ENCODE measurements around the gene PAQR5.
"Not testable (repeated sequence)": the region's sequence is repeated elsewhere in the genome, so short reads cannot be mapped to it uniquely, and the experiment has no call there.

Gene PAQR5

DNA sequence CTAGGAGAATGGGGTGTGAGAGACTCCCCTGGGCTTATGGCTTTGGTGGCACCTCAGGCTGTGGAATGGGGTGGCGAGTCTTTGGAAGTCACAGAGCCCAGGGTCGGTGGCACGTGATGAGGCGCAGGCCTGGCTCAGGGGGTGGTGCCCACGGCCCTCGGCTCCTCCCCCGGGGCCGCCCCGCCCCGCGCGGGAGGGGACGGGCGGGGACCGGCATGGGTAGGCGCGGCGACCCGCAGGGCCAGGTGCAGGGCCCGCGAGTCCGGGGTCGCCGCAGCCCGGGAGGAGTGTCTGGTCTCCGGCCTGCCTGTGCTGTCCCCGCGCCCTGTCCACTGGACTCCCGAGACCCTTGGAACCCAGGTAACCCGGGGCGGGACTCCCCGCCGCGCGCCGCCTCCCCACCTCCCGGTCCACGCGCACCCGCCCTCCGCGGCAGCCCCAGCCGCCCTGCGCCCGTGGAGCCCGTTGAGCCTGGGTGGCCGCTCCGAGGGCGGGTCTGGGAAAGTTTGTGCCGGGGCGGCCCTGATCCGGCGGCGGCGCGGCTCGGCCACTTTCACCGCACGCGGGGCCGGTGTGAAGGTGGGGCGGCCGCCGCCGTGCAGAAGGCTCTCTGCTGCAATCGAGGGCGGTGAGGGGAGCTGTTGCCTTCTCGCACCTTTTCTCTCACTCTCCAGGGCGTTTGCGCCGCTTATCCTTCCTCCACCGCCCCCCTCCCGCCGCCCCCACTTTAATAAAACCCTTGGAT is at the start of gene PAQR5:
PAQR5 (plus strand) TSS at position 216 of the 745 bp plus-strand sequence. CDS start 61,169 bp downstream, outside the sequence.
- no peak for DNase-seq (ENCODE audit: low read depth, low spot score)

DNA sequence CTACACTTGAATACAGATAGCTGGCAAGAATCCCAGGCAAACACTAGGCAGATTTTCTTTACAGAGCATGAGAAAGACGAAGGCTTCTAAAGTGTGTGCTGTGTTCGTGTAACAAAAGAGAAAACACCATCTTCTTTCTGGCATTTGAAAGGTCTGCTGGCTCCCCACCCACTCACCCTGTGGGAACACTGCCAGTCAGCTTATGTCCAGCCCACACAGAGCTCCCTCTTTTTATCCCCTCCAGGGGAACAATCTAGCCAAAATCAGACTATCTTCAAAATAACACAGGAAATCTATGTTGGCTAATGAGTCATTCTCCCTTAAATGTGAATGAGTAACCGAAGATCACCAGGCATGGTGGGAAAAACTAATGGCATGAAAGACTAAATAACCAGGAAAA is 45.6 kb upstream of the PAQR5 start:
- no peak for DNase-seq (ENCODE audit: low read depth, low spot score)

- DNase-seq (ENCODE audit: low read depth, low spot score) = no peak
Measured at GRCh38 chr15:69265347-69265955, 33.3 kb upstream of the PAQR5 start.

- no peak for DNase-seq (ENCODE audit: low read depth, low spot score)
Measured at GRCh38 chr15:69271217-69271616, 27.5 kb upstream of the PAQR5 start.

DNA sequence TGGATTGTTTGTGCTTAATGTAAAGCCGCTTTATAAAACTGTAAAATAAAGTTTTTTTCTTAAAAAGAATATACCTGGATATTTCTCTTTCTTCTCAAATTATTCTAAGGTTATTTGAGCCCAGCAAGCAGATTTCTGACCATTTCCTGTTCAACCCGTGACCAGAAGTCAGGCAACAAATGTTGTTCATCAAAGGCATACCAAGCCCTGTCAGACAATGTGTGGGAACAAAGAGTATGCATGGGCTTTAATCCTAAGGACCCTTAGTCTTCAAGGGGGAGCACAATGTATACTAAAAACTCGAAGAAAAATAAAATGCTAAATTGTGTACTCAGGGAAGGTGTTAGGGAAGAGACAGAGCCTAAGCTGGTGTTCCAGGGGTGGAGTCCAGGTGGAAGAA is 26.6 kb upstream of the PAQR5 start:
- DNase-seq (ENCODE audit: low read depth, low spot score) = no peak

GRCh38 chr15:69272891-69273290 is 25.8 kb upstream of the PAQR5 start:
- no peak for DNase-seq (ENCODE audit: low read depth, low spot score)

DNA sequence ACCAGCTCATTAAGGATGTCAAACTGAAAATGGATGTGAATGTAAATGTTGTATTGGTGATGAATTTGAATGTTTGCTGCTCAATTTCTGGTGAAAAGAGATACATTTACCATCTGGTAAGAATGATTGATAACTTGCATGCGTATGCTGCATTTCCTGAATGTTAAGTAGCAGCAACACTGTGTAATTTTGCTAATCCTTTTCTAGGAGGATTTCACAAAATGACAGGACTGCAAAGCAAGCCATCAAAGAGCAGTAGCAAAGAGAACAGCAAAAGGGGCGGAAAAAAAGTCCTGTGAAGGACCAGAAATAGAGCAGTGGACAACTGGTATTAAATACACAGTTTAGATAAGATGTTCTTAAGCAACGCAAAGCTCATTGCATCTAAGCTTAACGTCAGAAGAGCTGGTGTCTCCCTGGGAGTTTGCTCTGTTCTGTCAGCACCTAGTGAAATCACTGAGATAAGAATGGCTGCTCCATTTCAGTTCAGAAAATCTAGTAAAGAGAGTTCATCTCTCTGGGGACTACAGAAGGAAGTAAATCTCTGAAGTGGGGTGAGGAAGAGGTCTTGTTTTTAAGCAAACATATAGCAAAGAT is 23.5 kb upstream of the PAQR5 start:
- no peak for DNase-seq (ENCODE audit: low read depth, low spot score)

GRCh38 chr15:69275933-69276560 is 22.7 kb upstream of the PAQR5 start:
- no peak for DNase-seq (ENCODE audit: low read depth, low spot score)

DNA sequence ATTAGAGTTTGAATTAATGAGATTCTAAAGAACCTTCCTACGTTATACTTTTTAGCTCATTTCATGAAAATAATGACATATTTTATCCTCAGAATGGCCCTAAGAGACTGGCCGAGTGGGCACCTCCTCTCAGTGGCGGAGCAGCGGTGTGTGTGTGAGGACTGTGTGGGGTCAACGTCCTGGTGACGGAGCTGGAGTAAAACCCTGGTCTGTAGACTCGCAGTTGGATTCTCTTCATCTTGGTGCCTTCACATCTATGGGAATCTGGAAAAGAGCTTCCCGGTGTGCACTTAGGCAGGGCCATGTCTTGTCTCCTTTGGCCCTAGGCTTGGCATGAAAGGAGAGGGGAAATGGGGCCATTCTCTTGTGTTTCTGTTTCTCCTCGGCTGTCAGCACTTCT is 21.4 kb upstream of the PAQR5 start:
- no peak for DNase-seq (ENCODE audit: low read depth, low spot score)

- DNase-seq (ENCODE audit: low read depth, low spot score) = no peak
Measured at GRCh38 chr15:69279636-69280035, 19.1 kb upstream of the PAQR5 start.

- DNase-seq (ENCODE audit: low read depth, low spot score) = no peak
Measured at GRCh38 chr15:69280783-69281182, 17.9 kb upstream of the PAQR5 start.

GRCh38 chr15:69282104-69282743 is 16.5 kb upstream of the PAQR5 start:
- no peak for DNase-seq (ENCODE audit: low read depth, low spot score)

DNA sequence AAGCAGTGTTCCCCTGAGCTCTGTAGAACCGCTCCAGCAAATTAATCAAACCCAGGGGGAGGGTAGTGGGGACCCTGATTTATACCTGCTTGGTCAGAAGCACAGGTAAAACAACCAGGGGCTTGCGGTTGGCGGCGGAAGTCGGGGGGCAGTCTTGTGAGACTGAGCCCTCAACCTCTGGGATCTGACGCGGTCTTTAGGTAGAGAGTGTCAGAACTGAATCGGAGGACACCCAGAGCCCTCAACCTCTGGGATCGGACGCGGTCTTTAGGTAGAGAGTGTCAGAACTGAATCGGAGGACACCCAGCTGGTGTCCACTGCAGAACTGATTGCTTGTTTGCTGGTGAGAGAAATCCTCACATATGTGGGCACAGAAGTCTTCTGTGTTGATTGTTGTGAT is 12.9 kb upstream of the PAQR5 start:
- DNase-seq (ENCODE audit: low read depth, low spot score) = no peak

DNA sequence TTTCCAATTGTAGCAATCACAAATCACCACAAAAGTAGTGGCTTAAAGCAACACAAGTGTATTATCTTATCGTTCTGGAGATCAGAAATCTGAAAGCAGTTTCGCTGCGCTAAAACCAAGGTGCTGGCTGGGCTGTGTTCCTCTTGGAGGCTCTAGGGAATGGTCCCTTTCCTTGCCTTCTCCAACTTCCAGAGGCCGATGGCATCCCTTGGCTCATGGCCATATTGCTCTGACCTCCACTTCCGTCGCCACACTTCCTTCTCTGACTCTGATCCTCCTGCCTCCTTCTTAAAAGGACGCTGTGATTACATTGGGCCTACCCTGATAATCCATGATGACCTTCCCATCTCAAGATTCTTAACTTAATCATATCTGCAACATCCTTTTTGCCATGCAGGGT is 10.7 kb upstream of the PAQR5 start:
- no peak for DNase-seq (ENCODE audit: low read depth, low spot score)

GRCh38 chr15:69288531-69289341 is 10.0 kb upstream of the PAQR5 start:
- DNase-seq (ENCODE audit: low read depth, low spot score) = no peak

DNA sequence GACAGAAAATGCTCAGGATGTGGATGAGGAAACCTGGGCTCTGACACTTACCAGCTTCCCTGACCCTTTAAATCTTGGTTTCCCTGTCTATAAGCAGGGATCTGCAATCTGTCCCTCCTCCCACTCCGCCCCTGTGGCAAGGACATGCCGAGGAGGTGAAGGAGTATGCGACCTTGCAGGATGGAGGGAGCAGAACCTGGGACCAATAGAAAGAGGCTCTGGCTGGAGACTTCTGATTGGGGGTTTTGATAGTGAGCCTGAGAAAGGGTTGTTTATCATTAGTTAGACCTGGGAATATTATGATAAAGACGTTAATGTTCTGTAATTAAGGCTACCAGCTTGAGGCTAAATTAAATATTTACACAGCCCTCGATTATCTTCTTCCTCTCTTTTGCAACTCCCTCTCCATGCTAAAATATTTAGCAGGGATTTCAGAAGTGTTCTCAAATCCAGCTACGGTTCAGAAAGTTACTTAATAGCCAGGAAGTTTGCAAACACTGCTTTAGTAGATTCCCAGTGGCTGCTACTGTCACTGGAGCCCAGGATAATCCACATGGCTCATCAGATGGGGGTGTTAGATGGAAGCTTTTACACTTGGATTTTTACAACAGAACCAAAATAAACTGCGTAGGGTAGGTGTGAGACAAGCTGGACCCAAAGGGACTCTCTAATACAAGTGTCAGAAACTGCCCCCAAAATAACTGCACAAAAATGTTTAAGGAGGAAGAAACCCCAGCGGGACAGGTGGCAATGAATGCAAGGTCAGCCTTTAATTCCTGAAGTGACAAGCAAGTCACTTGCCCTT is 9.2 kb upstream of the PAQR5 start:
- DNase-seq (ENCODE audit: low read depth, low spot score) = no peak

DNA sequence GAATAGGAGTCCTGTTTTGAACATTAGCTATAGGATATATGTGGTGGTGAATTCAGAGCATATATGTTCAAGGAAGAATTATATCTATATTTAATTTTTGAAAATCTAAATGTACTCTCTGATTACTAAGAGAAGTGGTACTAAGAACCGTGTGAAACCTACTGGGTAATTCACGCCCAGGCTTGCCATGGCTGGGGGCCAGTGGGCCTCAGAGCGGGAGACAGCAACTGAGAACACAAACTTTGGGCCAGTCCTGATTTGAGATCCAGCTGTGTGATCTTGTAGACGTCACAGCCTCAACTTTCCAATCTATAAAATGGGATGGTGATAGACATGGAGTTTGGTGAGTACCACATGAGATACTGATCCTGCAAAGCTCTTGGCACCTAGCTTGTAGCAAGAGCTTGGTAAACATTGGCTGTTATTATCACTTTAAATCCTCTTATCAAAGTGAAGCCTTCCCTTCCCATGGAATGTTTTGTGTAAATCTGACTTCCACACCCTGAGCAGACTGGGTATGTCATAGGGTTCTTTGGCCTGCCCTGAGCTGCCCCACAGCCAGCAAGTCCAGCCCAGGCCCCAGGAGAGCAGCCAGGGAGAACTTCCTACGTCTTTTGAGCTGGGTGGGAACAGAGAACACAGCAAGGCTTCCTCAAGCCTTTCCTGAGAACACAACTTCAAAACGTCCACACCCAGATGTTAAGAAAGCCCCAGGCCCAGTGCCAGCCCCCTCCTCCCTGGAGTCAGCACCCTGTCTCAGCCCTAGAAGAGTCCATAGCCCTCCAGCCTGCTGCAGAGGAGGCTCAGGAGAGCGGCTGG is 8.2 kb upstream of the PAQR5 start:
- no peak for DNase-seq (ENCODE audit: low read depth, low spot score)

DNA sequence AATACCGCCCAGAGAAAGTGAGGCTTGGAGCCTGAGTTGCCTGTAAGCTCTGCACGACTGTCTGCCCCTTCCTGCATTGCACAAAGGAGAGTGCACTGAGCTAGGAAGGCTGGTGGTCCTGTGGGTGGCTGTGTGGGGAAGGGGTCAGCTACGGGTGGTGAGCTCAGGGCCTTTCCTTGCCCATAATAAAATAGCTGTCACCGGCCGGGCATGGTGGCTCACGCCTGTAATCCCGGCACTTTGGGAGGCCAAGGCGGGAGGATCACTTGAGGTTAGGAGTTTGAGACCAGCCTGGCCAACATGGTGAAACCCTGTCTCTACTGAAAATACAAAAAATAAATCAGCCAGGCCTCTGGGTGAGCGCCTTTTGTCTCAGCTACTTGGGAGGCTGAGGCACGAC is 7.1 kb upstream of the PAQR5 start:
- DNase-seq (ENCODE audit: low read depth, low spot score) = not testable (repeated sequence)

- DNase-seq (ENCODE audit: low read depth, low spot score) = no peak
Measured at GRCh38 chr15:69292826-69293420, 5.8 kb upstream of the PAQR5 start.

Measured in activated CD4-positive, CD25-positive, alpha-beta regulatory T cell treated with anti-CD3 and anti-CD28 coated beads, Interleukin-2, amount 50 U/mL, for 16 hours (primary cell).